Trophoblast cell (in vitro differentiated cells and primary cell): ENCODE measurements around the gene UMPS.

Source experiments
- DNase-seq, 2 donors: peaks; one replicate each; pipeline ENCODE4 v3.0.0-alpha.2; 2016
- H2AFZ ChIP-seq: 2 replicates; pipeline ENCODE4 v1.6.1; 2013; ENCODE audit warnings: low read length, moderate library complexity, mild to moderate bottlenecking; ENCODE audit not compliant: insufficient read depth, poor library complexity
- H2AK5ac ChIP-seq: 2 replicates; pipeline ENCODE4 v1.6.1; 2013; ENCODE audit warnings: mild to moderate bottlenecking, low read length
- H2BK120ac ChIP-seq: 2 replicates; pipeline ENCODE4 v1.6.1; 2013; ENCODE audit warnings: low read length, mild to moderate bottlenecking, moderate library complexity; ENCODE audit not compliant: insufficient read depth, poor library complexity
- H2BK12ac ChIP-seq: 2 replicates; pipeline ENCODE4 v1.6.1; 2013; ENCODE audit warnings: mild to moderate bottlenecking, low read length, moderate library complexity
- H2BK5ac ChIP-seq: 2 replicates; pipeline ENCODE4 v1.6.1; 2013; ENCODE audit warnings: low read length, low read depth, moderate library complexity, mild to moderate bottlenecking; ENCODE audit not compliant: poor library complexity
- H3K14ac ChIP-seq: 2 replicates; pipeline ENCODE4 v1.6.1; 2013; ENCODE audit warnings: mild to moderate bottlenecking, low read length
- H3K18ac ChIP-seq: 2 replicates; pipeline ENCODE4 v1.6.1; 2013; ENCODE audit warnings: mild to moderate bottlenecking, low read length
- H3K23ac ChIP-seq: 2 replicates; pipeline ENCODE4 v1.6.1; 2013; ENCODE audit warnings: low read length
- H3K27ac ChIP-seq: 2 replicates; pipeline ENCODE4 v1.5.1; 2013; ENCODE audit warnings: low read depth, mild to moderate bottlenecking, inconsistent platforms, low read length, moderate library complexity
- H3K27me3 ChIP-seq: 2 replicates; pipeline ENCODE4 v1.6.1; 2013; ENCODE audit warnings: inconsistent platforms, mild to moderate bottlenecking, low read length, moderate library complexity; ENCODE audit not compliant: insufficient read depth
- H3K36me3 ChIP-seq, 2 experiments: 1 replicate in 1 of 2; 2 replicates in 1 of 2; pipeline ENCODE4 v1.6.1; 2013; ENCODE audit warnings: low read length in 2 of 2, mild to moderate bottlenecking in 2 of 2, moderate library complexity in 1 of 2; ENCODE audit not compliant: insufficient read depth in 2 of 2, control insufficient read depth in 1 of 2
- H3K4ac ChIP-seq: 2 replicates; pipeline ENCODE4 v1.6.1; 2013; ENCODE audit warnings: low read depth, mild to moderate bottlenecking, low read length, moderate library complexity
- H3K4me1 ChIP-seq, 2 experiments: 1 replicate in 1 of 2; 2 replicates in 1 of 2; pipeline ENCODE4 v1.6.1; 2013; ENCODE audit warnings: low read length in 2 of 2, mild to moderate bottlenecking in 2 of 2, moderate library complexity in 1 of 2; ENCODE audit not compliant: insufficient read depth in 2 of 2, control insufficient read depth in 1 of 2
- H3K4me2 ChIP-seq: 2 replicates; pipeline ENCODE4 v1.6.1; 2013; ENCODE audit warnings: inconsistent platforms, mild to moderate bottlenecking, low read length, moderate library complexity
- H3K4me3 ChIP-seq: 2 replicates; pipeline ENCODE4 v1.5.1; 2013; ENCODE audit warnings: mild to moderate bottlenecking, low read depth, low read length, inconsistent platforms
- H3K79me1 ChIP-seq: one replicate; pipeline ENCODE4 v1.6.1; 2013; ENCODE audit warnings: low read length
- H3K79me2 ChIP-seq: 2 replicates; pipeline ENCODE4 v1.6.1; 2013; ENCODE audit warnings: low read length, mild to moderate bottlenecking; ENCODE audit not compliant: control insufficient read depth, insufficient read depth, poor library complexity
- H3K9ac ChIP-seq: 2 replicates; pipeline ENCODE4 v1.6.1; 2013; ENCODE audit warnings: mild to moderate bottlenecking, low read length
- H3K9me3 ChIP-seq: 2 replicates; pipeline ENCODE4 v1.6.1; 2013; ENCODE audit warnings: low read depth, mild to moderate bottlenecking, control low read depth, inconsistent platforms, low read length; ENCODE audit not compliant: insufficient read depth
- H4K12ac ChIP-seq: 2 replicates; pipeline ENCODE4 v1.6.1; 2013; ENCODE audit warnings: low read depth, mild to moderate bottlenecking, low read length, moderate library complexity
- H4K8ac ChIP-seq: 2 replicates; pipeline ENCODE4 v1.6.1; 2013; ENCODE audit warnings: low read depth, mild to moderate bottlenecking, low read length, moderate library complexity
- H4K91ac ChIP-seq: one replicate; pipeline ENCODE4 v1.6.1; 2013; ENCODE audit warnings: low read depth, mild to moderate bottlenecking, low read length, moderate library complexity
- WGBS: extraction: QIAGEN DNeasy Blood & Tissue Kit; methylation state at CpG from one replicate; pipeline ENCODE4 v1.1.7; 2013; ENCODE audit warnings: missing lambda C conversion rate; ENCODE audit not compliant: insufficient read length, insufficient coverage; ENCODE audit errors: extremely low coverage; 5-methylcytosine and 5-hydroxymethylcytosine counted together

Gene UMPS

GRCh38 chr3:124791639-124792151, 61.4 kb downstream of the UMPS start:
- Histone ChIP-seq H3K9me3 (peaks cover 5% of the 10 kb centered on the region), H3K18ac (no peak overlapping the region), H2AFZ (no peak overlapping the region), H3K79me2 (no peaks in the 10 kb centered on the region), H2BK12ac (no peak overlapping the region), H3K23ac (no peak overlapping the region), H3K27me3 (no peaks in the 10 kb centered on the region), H3K79me1 (peaks cover 3% of the 10 kb centered on the region), H3K14ac (no peak overlapping the region), H3K4me1 (peaks cover 5 to 12% of the 10 kb centered on the region in 2 experiments), H3K27ac (no peak overlapping the region), H3K4ac (peak overlapping the region; percentile 31), H3K4me2 (no peak overlapping the region), H2BK120ac (no peak overlapping the region), H3K36me3 (peaks cover 25 to 38% of the 10 kb centered on the region in 2 experiments), H2AK5ac (no peak overlapping the region), H4K8ac (no peak overlapping the region), H2BK5ac (peak overlapping the region; percentile 4), H4K91ac (no peak overlapping the region), H3K4me3 (no peak overlapping the region), H4K12ac (no peak overlapping the region), H3K9ac (no peak overlapping the region)
- DNase-seq = no peak
- no CpG with 5 or more reads among the region's 8 CpGs for WGBS

GRCh38 chr3:124792341-124793040, 62.2 kb downstream of the UMPS start:
- Histone ChIP-seq H3K27me3 (no peaks in the 10 kb centered on the region), H3K4ac (no peak overlapping the region), H4K8ac (no peak overlapping the region), H3K4me2 (no peak overlapping the region), H3K79me2 (no peaks in the 10 kb centered on the region), H2BK12ac (no peak overlapping the region), H3K27ac (no peak overlapping the region), H3K14ac (no peak overlapping the region), H4K91ac (no peak overlapping the region), H3K79me1 (no peaks in the 10 kb centered on the region), H2BK5ac (no peak overlapping the region), H3K9ac (no peak overlapping the region), H2AK5ac (no peak overlapping the region), H3K23ac (no peak overlapping the region), H3K18ac (no peak overlapping the region), H3K36me3 (peaks cover 29 to 45% of the 10 kb centered on the region in 2 experiments), H3K4me3 (no peak overlapping the region), H3K9me3 (peaks cover 5% of the 10 kb centered on the region), H2BK120ac (no peak overlapping the region), H4K12ac (no peak overlapping the region), H2AFZ (no peak overlapping the region), H3K4me1 (peaks cover 5 to 9% of the 10 kb centered on the region in 2 experiments)
- WGBS = no CpG with 5 or more reads among the region's 7 CpGs
- no peak for DNase-seq

- H4K8ac ChIP-seq = no peak overlapping the region
- no peak overlapping the region for H2BK5ac ChIP-seq
- H3K79me1 ChIP-seq = no peaks in the 10 kb centered on the region
- no peak overlapping the region for H4K12ac ChIP-seq
- H3K4ac ChIP-seq = no peak overlapping the region
- H2AK5ac ChIP-seq = no peak overlapping the region
- no peak overlapping the region for H3K4me2 ChIP-seq
- H3K18ac ChIP-seq = no peak overlapping the region
- H3K36me3 ChIP-seq = peaks cover 31 to 48% of the 10 kb centered on the region in 2 experiments
- DNase-seq = no peak
- H2AFZ ChIP-seq = no peak overlapping the region
- H4K91ac ChIP-seq = no peak overlapping the region
- no peak overlapping the region for H3K23ac ChIP-seq
- no peak overlapping the region for H3K27ac ChIP-seq
- no CpG with 5 or more reads among the region's 6 CpGs for WGBS
- H3K9ac ChIP-seq = no peak overlapping the region
- H3K27me3 ChIP-seq = no peaks in the 10 kb centered on the region
- H3K9me3 ChIP-seq = peaks cover 5% of the 10 kb centered on the region
- H2BK120ac ChIP-seq = no peak overlapping the region
- no peaks in the 10 kb centered on the region for H3K79me2 ChIP-seq
- no peak overlapping the region for H2BK12ac ChIP-seq
- no peak overlapping the region for H3K14ac ChIP-seq
- peaks cover 5% of the 10 kb centered on the region in 2 experiments for H3K4me1 ChIP-seq
- H3K4me3 ChIP-seq = no peak overlapping the region
Observed at GRCh38 chr3:124793054-124793739, 62.9 kb downstream of the UMPS start.

- Histone ChIP-seq H3K79me2 (no peaks in the 10 kb centered on the region), H3K4me1 (peaks cover 6 to 12% of the 10 kb centered on the region in 2 experiments), H4K8ac (no peak overlapping the region), H3K27me3 (no peaks in the 10 kb centered on the region), H3K23ac (no peak overlapping the region), H2BK12ac (no peak overlapping the region), H3K9me3 (peaks cover 5% of the 10 kb centered on the region), H2AFZ (no peak overlapping the region), H4K12ac (no peak overlapping the region), H3K4me2 (no peak overlapping the region), H3K18ac (no peak overlapping the region), H2BK5ac (no peak overlapping the region), H3K4ac (no peak overlapping the region), H3K27ac (no peak overlapping the region), H3K9ac (no peak overlapping the region), H2AK5ac (no peak overlapping the region), H4K91ac (no peak overlapping the region), H3K79me1 (no peaks in the 10 kb centered on the region), H2BK120ac (no peak overlapping the region), H3K36me3 (peaks cover 42 to 51% of the 10 kb centered on the region in 2 experiments), H3K4me3 (no peak overlapping the region), H3K14ac (no peak overlapping the region)
- WGBS = no CpG with 5 or more reads among the region's 19 CpGs
- DNase-seq = no peak
Observed at GRCh38 chr3:124796477-124796876, 66.2 kb downstream of the UMPS start.
